ENCODE measurements around the gene RIPOR3.

GRCh38 chr20:50608750-50609104 is 82.6 kb downstream of the RIPOR3 start:
- TF ChIP-seq POLR2AphosphoS5 (IDR thresholded peaks at IDR 0.05) (no peak), EP300 (conservative IDR thresholded peaks at IDR 0.05; ENCODE audit: poor library complexity, severe bottlenecking) (no peak), CTCF (IDR thresholded peaks at IDR 0.05; ENCODE audit: poor library complexity, severe bottlenecking) (no peak), MXI1 (conservative IDR thresholded peaks at IDR 0.05; ENCODE audit: poor library complexity, severe bottlenecking) (no peak), TAF1 (IDR thresholded peaks at IDR 0.05; ENCODE audit: low read depth) (no peak), EZH2 (IDR thresholded peaks at IDR 0.05; ENCODE audit: borderline replicate concordance, insufficient read depth, low read length, poor library complexity, severe bottlenecking) (no peak), SMC3 (conservative IDR thresholded peaks at IDR 0.05; ENCODE audit: poor library complexity) (no peak)
